Stimulated activated CD4-positive, alpha-beta T cell treated with anti-CD3 and anti-CD28 coated beads, Interleukin-1b, Interleukin-23, amount 100 ng/mL, for 1 hour (primary cell): ENCODE data around the gene STX1A.

Source experiments
- DNase-seq, 2 donors: peaks; one replicate each; pipeline ENCODE4 v3.0.0-alpha.2; 2020; ENCODE audit warnings: low read depth in 2 of 2

The STX1A gene

GRCh38 chr7:73649576-73649975 is 69.9 kb downstream of the STX1A start:
- no peak for DNase-seq
